Measurements from ENCODE around the gene PDHX.
"Not testable (repeated sequence)": the region's sequence is repeated elsewhere in the genome, so short reads cannot be mapped to it uniquely, and the experiment has no call there.

PDHX gene

GRCh38 chr11:34893416-34893815, 23.0 kb upstream of the PDHX start:
- Histone ChIP-seq H3K27me3 (ENCODE audit: control insufficient read depth, insufficient read depth, low read length) (no peaks in the 10 kb centered on the region), H3K36me3 (ENCODE audit: control insufficient read depth, low read depth, low read length) (no peaks in the 10 kb centered on the region), H3K4me3 (ENCODE audit: low read length) (no peak overlapping the region), H3K4me1 (ENCODE audit: control insufficient read depth, low read depth, low read length) (no peaks in the 10 kb centered on the region), H3K9me3 (ENCODE audit: control insufficient read depth, low read depth, low read length) (peaks cover 4% of the 10 kb centered on the region), H3K27ac (ENCODE audit: low read length) (no peak overlapping the region), H3K9ac (ENCODE audit: low read length) (no peak overlapping the region)

- H3K27ac ChIP-seq (ENCODE audit: low read length); H3K9ac ChIP-seq (ENCODE audit: low read length); H3K4me3 ChIP-seq (ENCODE audit: low read length); H3K27me3 ChIP-seq (ENCODE audit: control insufficient read depth, insufficient read depth, low read length); H3K36me3 ChIP-seq (ENCODE audit: control insufficient read depth, low read depth, low read length); H3K4me1 ChIP-seq (ENCODE audit: control insufficient read depth, low read depth, low read length): not testable (repeated sequence)
- peaks cover 27% of the 10 kb centered on the region for H3K9me3 ChIP-seq (ENCODE audit: control insufficient read depth, low read depth, low read length)
These were observed 20.2 kb upstream of the PDHX start for GRCh38 chr11:34896191-34896590.

DNA sequence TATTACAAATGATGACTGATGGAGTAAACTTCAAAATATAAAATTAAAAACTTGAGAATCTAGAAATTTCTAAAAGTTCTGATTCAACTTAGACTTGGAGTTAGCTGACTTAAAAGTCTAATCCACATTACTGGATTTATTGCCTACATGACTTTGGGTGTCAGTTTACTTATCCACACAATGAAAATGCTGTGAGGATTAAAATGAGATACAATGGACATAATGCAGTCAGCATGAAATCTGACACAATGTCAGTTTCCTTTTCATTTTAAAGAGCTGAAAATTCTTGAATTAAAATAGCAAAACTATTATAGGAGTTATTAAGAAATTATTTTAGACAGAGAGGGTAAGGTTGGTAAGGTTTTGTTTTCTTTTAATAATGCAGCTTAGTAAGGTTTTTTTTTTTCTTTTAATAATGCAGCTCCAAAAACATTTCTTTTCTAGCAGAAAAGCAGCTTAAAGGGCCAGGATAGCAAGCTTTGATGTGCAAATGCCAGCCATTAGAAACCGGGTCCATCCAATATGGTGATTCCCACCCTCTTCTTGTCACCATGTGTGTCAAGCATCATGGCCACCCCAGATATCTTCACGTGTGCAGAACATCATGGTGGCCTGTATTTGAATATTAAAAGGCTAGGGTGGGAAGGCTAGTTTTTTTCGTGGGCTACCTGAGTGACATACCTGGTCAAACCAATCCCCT, 19.1 kb upstream of the PDHX start:
- H3K4me3 ChIP-seq (ENCODE audit: low read length), result no peak overlapping the region
- H3K27me3 ChIP-seq (ENCODE audit: control insufficient read depth, insufficient read depth, low read length), result no peaks in the 10 kb centered on the region
- no peak overlapping the region for H3K9ac ChIP-seq (ENCODE audit: low read length)
- no peak overlapping the region for H3K27ac ChIP-seq (ENCODE audit: low read length)
- H3K36me3 ChIP-seq (ENCODE audit: control insufficient read depth, low read depth, low read length), result peaks cover 4% of the 10 kb centered on the region
- H3K4me1 ChIP-seq (ENCODE audit: control insufficient read depth, low read depth, low read length), result no peaks in the 10 kb centered on the region
- peaks cover 27% of the 10 kb centered on the region for H3K9me3 ChIP-seq (ENCODE audit: control insufficient read depth, low read depth, low read length)

GRCh38 chr11:34898474-34898873, 17.9 kb upstream of the PDHX start:
- H3K9ac ChIP-seq (ENCODE audit: low read length), result no peak overlapping the region
- no peak overlapping the region for H3K27ac ChIP-seq (ENCODE audit: low read length)
- peaks cover 4% of the 10 kb centered on the region for H3K36me3 ChIP-seq (ENCODE audit: control insufficient read depth, low read depth, low read length)
- no peaks in the 10 kb centered on the region for H3K27me3 ChIP-seq (ENCODE audit: control insufficient read depth, insufficient read depth, low read length)
- no peaks in the 10 kb centered on the region for H3K4me1 ChIP-seq (ENCODE audit: control insufficient read depth, low read depth, low read length)
- H3K4me3 ChIP-seq (ENCODE audit: low read length), result no peak overlapping the region
- peaks cover 27% of the 10 kb centered on the region for H3K9me3 ChIP-seq (ENCODE audit: control insufficient read depth, low read depth, low read length)

DNA sequence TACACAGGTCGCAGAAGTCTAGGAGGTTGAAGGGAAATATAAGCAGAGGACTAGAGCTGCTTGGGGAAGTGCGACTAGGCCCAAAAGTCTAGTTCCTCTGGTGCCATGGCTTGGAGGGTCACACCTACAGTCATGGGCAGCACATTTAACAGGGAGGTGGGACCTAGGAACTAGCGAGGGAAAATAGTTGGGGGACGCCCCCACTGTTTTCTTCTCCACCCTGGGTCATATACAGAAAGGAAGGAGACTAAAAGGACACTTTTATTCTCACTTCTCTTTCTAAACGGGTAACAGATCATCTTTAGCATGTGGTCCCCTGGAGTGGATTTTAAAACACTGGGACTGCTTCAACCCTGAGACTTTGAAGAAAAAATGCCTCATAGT, 16.8 kb upstream of the PDHX start:
- Histone ChIP-seq H3K4me3 (ENCODE audit: low read length) (no peak overlapping the region), H3K9me3 (ENCODE audit: control insufficient read depth, low read depth, low read length) (peaks cover 27% of the 10 kb centered on the region), H3K27me3 (ENCODE audit: control insufficient read depth, insufficient read depth, low read length) (no peaks in the 10 kb centered on the region), H3K27ac (ENCODE audit: low read length) (no peak overlapping the region), H3K9ac (ENCODE audit: low read length) (no peak overlapping the region), H3K4me1 (ENCODE audit: control insufficient read depth, low read depth, low read length) (no peaks in the 10 kb centered on the region), H3K36me3 (ENCODE audit: control insufficient read depth, low read depth, low read length) (peaks cover 4% of the 10 kb centered on the region)

DNA sequence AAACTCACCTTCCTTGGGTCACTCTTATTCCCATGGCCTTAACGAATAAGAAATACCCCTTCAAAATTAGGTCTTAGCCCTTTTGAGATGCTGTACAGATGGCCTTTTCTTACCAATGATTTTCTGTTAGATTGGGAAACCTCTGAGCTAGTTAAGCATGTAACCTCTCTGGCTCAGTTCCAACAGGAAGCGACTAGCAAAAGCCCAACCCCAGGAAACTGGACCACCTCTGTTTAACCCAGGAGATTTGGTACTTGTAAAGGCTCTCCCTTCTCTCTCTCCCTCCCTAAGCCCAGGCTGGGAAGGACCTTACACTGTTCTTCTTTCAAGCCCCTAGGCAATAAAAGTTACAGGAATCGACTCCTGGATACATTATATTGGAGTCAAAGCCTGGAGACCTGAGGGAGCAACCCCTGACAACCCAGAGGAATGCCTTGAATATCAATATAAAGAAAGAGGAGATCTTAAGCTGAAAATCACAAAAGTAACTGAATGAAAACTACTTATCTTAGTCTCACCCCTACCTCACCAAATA, 11.9 kb upstream of the PDHX start:
- Histone ChIP-seq H3K9ac (ENCODE audit: low read length) (no peak overlapping the region), H3K27me3 (ENCODE audit: control insufficient read depth, insufficient read depth, low read length) (no peaks in the 10 kb centered on the region), H3K9me3 (ENCODE audit: control insufficient read depth, low read depth, low read length) (peaks cover 16% of the 10 kb centered on the region)

DNA sequence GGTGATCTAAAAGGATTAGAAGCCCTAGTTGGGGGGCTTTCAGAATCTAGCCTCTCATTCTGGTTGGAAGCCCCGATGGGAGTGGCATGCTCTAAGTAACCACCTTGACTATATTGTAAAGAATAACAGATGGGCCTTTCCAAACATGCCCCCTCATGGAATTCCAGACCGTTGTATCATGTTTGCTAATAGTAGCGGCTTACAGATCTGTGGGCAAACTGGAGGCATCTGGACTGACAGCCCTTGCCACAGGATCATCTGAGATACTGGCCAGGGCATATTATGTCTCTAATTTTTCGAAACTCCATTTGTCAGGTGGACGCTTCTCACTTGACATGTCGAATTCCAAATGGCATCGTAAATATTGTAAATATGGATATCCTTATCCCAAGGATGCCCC, 10.8 kb upstream of the PDHX start:
- Histone ChIP-seq H3K9me3 (ENCODE audit: control insufficient read depth, low read depth, low read length) (peaks cover 5% of the 10 kb centered on the region), H3K4me1 (ENCODE audit: control insufficient read depth, low read depth, low read length) (peaks cover 19% of the 10 kb centered on the region), H3K36me3 (ENCODE audit: control insufficient read depth, low read depth, low read length) (no peaks in the 10 kb centered on the region), H3K27me3 (ENCODE audit: control insufficient read depth, insufficient read depth, low read length) (no peaks in the 10 kb centered on the region), H3K9ac (ENCODE audit: low read length) (no peak overlapping the region), H3K4me3 (ENCODE audit: low read length) (no peak overlapping the region), H3K27ac (ENCODE audit: low read length) (no peak overlapping the region)

More for the DNA sequence above, 11.9 kb upstream of the PDHX start:
- Histone ChIP-seq H3K4me1 (ENCODE audit: control insufficient read depth, low read depth, low read length) (peaks cover 19% of the 10 kb centered on the region), H3K27ac (ENCODE audit: low read length) (no peak overlapping the region), H3K4me3 (ENCODE audit: low read length) (no peak overlapping the region), H3K36me3 (ENCODE audit: control insufficient read depth, low read depth, low read length) (peaks cover 4% of the 10 kb centered on the region)

DNA sequence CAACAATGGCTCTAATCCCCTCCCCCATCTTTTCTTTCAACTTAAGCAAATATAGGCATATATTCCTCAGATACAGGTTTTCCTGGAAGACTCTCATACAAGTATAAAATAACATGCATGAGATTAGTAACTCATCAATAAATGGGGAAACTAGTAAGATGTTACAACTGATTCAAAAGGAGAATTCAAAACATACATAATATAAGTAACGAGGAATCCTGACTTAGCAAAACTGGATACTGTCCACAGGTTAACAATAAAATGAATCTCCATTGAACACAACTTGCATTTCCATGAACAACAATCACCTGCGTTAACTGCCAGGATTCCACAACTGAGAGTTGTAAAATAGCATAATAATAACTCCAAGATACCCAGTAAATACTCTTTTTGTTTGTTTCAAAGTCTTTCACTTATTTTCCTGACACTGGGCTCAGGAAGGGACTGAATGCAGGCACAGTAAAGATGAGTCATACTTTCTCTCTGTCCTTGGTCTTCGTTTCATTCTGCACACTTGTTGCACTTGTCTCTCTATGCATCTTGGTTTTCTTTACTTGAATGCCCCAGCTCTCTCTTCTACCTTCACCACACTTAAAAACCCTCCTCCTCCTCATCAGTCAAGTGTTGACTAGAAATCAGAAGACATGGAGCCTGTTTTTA, 8.4 kb upstream of the PDHX start:
- Histone ChIP-seq H3K27ac (ENCODE audit: low read length) (no peak overlapping the region), H3K9me3 (ENCODE audit: control insufficient read depth, low read depth, low read length) (no peaks in the 10 kb centered on the region), H3K4me1 (ENCODE audit: control insufficient read depth, low read depth, low read length) (peaks cover 19% of the 10 kb centered on the region), H3K4me3 (ENCODE audit: low read length) (no peak overlapping the region), H3K27me3 (ENCODE audit: control insufficient read depth, insufficient read depth, low read length) (no peaks in the 10 kb centered on the region), H3K36me3 (ENCODE audit: control insufficient read depth, low read depth, low read length) (no peaks in the 10 kb centered on the region), H3K9ac (ENCODE audit: low read length) (no peak overlapping the region)

DNA sequence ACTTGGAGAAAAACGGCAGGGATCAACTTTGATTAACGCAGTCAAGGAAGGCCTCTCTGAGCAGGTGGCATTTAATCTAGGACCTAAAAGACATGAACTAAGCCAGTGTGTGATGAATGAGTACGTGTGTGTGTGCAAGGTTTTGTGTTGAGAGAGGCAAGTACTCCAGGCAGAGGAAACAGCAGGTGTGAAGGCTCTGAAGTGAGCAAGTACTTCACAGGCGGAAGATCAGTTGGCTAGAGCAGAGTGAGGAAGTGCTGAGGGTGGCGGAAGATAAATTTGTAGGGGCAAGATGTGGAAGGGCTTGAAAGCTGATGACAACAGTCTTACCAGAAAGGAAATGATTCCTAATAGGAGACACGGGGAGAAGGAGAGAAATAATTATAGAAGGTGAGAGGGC, 7.0 kb upstream of the PDHX start:
- Histone ChIP-seq H3K27ac (ENCODE audit: low read length) (no peak overlapping the region), H3K36me3 (ENCODE audit: control insufficient read depth, low read depth, low read length) (no peaks in the 10 kb centered on the region), H3K4me1 (ENCODE audit: control insufficient read depth, low read depth, low read length) (peaks cover 19% of the 10 kb centered on the region), H3K4me3 (ENCODE audit: low read length) (no peak overlapping the region), H3K9ac (ENCODE audit: low read length) (no peak overlapping the region), H3K9me3 (ENCODE audit: control insufficient read depth, low read depth, low read length) (no peaks in the 10 kb centered on the region), H3K27me3 (ENCODE audit: control insufficient read depth, insufficient read depth, low read length) (no peaks in the 10 kb centered on the region)

GRCh38 chr11:34909955-34910354, 6.5 kb upstream of the PDHX start:
- Histone ChIP-seq H3K9me3 (ENCODE audit: control insufficient read depth, low read depth, low read length) (no peaks in the 10 kb centered on the region), H3K4me3 (ENCODE audit: low read length) (no peak overlapping the region), H3K27ac (ENCODE audit: low read length) (no peak overlapping the region), H3K4me1 (ENCODE audit: control insufficient read depth, low read depth, low read length) (peaks cover 19% of the 10 kb centered on the region), H3K9ac (ENCODE audit: low read length) (no peak overlapping the region), H3K36me3 (ENCODE audit: control insufficient read depth, low read depth, low read length) (no peaks in the 10 kb centered on the region), H3K27me3 (ENCODE audit: control insufficient read depth, insufficient read depth, low read length) (no peaks in the 10 kb centered on the region)

DNA sequence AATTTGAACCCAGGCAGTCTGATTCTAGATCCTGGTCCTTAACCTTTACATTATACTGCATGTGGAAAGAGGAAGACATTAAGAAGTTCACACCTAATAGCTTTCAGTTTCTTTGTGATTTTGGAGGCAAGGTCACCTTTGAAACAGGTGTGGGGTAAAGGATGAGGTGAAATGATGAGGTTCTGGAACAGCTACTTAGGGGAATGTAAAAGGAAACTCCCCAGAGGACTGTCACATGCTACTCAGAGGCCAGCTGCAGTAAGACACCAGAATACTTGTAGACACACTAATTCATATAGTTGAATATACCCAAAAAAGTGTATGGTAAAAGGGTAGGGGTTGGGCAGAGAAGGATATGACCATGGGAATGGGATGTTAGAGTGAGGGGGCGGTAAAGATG, 5.6 kb upstream of the PDHX start:
- Histone ChIP-seq H3K9ac (ENCODE audit: low read length) (no peak overlapping the region), H3K4me1 (ENCODE audit: control insufficient read depth, low read depth, low read length) (peaks cover 24% of the 10 kb centered on the region), H3K36me3 (ENCODE audit: control insufficient read depth, low read depth, low read length) (no peaks in the 10 kb centered on the region), H3K9me3 (ENCODE audit: control insufficient read depth, low read depth, low read length) (no peaks in the 10 kb centered on the region), H3K27me3 (ENCODE audit: control insufficient read depth, insufficient read depth, low read length) (no peaks in the 10 kb centered on the region), H3K27ac (ENCODE audit: low read length) (no peak overlapping the region), H3K4me3 (ENCODE audit: low read length) (no peak overlapping the region)

DNA sequence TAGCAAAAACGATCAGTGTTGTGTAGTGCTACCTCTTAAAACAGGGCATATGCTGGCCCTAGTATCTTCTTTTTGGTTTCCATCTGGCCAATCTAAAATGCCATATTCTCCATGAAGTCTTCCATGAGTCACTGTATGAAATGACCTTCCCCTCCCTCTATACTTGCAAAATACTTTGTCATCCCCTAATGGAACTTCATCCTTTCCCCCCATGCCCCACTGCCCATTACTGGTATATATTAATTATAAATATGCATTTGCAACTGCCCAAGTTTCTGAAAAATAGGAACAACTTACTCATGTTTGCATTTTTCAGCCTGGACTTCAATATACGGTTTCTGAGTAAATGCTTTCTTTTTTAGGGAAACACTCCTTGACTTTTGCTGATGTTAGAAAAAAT, 4.7 kb upstream of the PDHX start:
- H3K9ac ChIP-seq (ENCODE audit: low read length), result no peak overlapping the region
- no peak overlapping the region for H3K27ac ChIP-seq (ENCODE audit: low read length)
- no peaks in the 10 kb centered on the region for H3K36me3 ChIP-seq (ENCODE audit: control insufficient read depth, low read depth, low read length)
- no peaks in the 10 kb centered on the region for H3K27me3 ChIP-seq (ENCODE audit: control insufficient read depth, insufficient read depth, low read length)
- no peaks in the 10 kb centered on the region for H3K9me3 ChIP-seq (ENCODE audit: control insufficient read depth, low read depth, low read length)
- H3K4me1 ChIP-seq (ENCODE audit: control insufficient read depth, low read depth, low read length), result peaks cover 24% of the 10 kb centered on the region
- no peak overlapping the region for H3K4me3 ChIP-seq (ENCODE audit: low read length)

All from iPS-18a (cell line).